Natural killer cell treated with Interleukin-12 subunit alpha and Interleukin-12 subunit beta and Interleukin-15 and Interleukin-18, amount 100 ng/mL, for 72 hours (primary cell): Measurements from ENCODE around the gene APOH. TPM values are rescaled to one million over a fixed set of nuclear protein-coding genes. Genes with fewer than 3 reads are reported as not detected.

Experiments used
- ATAC-seq, 2 donors: fragments of 150-1000 bp; cut with Tn5 transposase in 1 of 2; sonication (Bioruptor Pico), chemical (Tn5 transposase) in 1 of 2; 2 replicates each; pipeline ENCODE4 v1.10.0; 2021
- DNase-seq: peaks from one replicate; pipeline ENCODE4 v3.0.0; 2022; ENCODE audit warnings: low spot score
- H3K27ac Mint-ChIP-seq, 2 donors: 1 replicate in 1 of 2; 2 replicates in 1 of 2; pipeline ENCODE4 v1.8.0; 2022; ENCODE audit warnings: mixed read lengths in 2 of 2, mild to moderate bottlenecking in 1 of 2, moderate library complexity in 1 of 2
- H3K27me3 Mint-ChIP-seq, 2 donors: 1 replicate in 1 of 2; 2 replicates in 1 of 2; pipeline ENCODE4 v1.8.0; 2022; ENCODE audit warnings: mixed read lengths in 2 of 2
- H3K36me3 Mint-ChIP-seq: one replicate; pipeline ENCODE4 v1.8.0; 2022; ENCODE audit warnings: mixed read lengths
- H3K4me1 Mint-ChIP-seq, 2 donors: 1 replicate in 1 of 2; 2 replicates in 1 of 2; pipeline ENCODE4 v1.8.0; 2022; ENCODE audit warnings: low read depth in 2 of 2, mixed read lengths in 2 of 2, mild to moderate bottlenecking in 1 of 2
- H3K4me3 Mint-ChIP-seq: one replicate; pipeline ENCODE4 v1.8.0; 2022; ENCODE audit warnings: mixed read lengths
- H3K9me3 Mint-ChIP-seq: 2 replicates; pipeline ENCODE4 v1.8.0; 2022; ENCODE audit warnings: mixed read lengths
- total RNA-seq, 2 donors: library from RNA; stranded (reverse); gene quantifications; one replicate each; pipeline ENCODE4 v1.2.3, GENCODE V29; 2022

APOH gene
- total RNA-seq, 2 donors from 2014 or later, result not detected

- Mint-ChIP-seq H3K9me3 (no peaks in the 10 kb centered on the region), H3K4me1 (no peaks in the 10 kb centered on the region), H3K27ac (no peak overlapping the region), H3K4me3 (no peak overlapping the region), H3K27me3 (peaks cover 24 to 47% of the 10 kb centered on the region in 2 donors), H3K36me3 (no peaks in the 10 kb centered on the region)
- DNase-seq (no peak), ATAC-seq (no peak)
These were observed 1.8 kb downstream of the APOH start for GRCh38 chr17:66227212-66228045.

GRCh38 chr17:66222798-66223350 is 6.3 kb downstream of the APOH start:
- Mint-ChIP-seq H3K9me3 (no peaks in the 10 kb centered on the region), H3K4me1 (no peaks in the 10 kb centered on the region), H3K27ac (no peak overlapping the region), H3K36me3 (no peaks in the 10 kb centered on the region), H3K27me3 (peaks cover 29 to 39% of the 10 kb centered on the region in 2 donors), H3K4me3 (no peak overlapping the region)
- ATAC-seq (no peak), DNase-seq (no peak)

GRCh38 chr17:66221755-66222530 is 7.3 kb downstream of the APOH start:
- no peak overlapping the region for H3K4me3 Mint-ChIP-seq
- H3K27me3 Mint-ChIP-seq, result peaks cover 25 to 33% of the 10 kb centered on the region in 2 donors
- H3K9me3 Mint-ChIP-seq, result no peaks in the 10 kb centered on the region
- H3K4me1 Mint-ChIP-seq, result no peaks in the 10 kb centered on the region
- no peak overlapping the region for H3K27ac Mint-ChIP-seq
- no peak for ATAC-seq
- no peak for DNase-seq
- no peaks in the 10 kb centered on the region for H3K36me3 Mint-ChIP-seq

- H3K9me3 Mint-ChIP-seq, result no peaks in the 10 kb centered on the region
- ATAC-seq, result no peak
- H3K27ac Mint-ChIP-seq, result no peak overlapping the region
- H3K4me1 Mint-ChIP-seq, result no peaks in the 10 kb centered on the region
- DNase-seq, result no peak
- H3K27me3 Mint-ChIP-seq, result peaks cover 27 to 33% of the 10 kb centered on the region in 2 donors
- H3K4me3 Mint-ChIP-seq, result no peak overlapping the region
- no peaks in the 10 kb centered on the region for H3K36me3 Mint-ChIP-seq
These were observed 7.9 kb downstream of the APOH start for GRCh38 chr17:66221343-66221742.

- Mint-ChIP-seq H3K4me1 (no peaks in the 10 kb centered on the region), H3K27ac (no peak overlapping the region), H3K36me3 (no peaks in the 10 kb centered on the region), H3K4me3 (no peak overlapping the region), H3K9me3 (no peaks in the 10 kb centered on the region), H3K27me3 (peaks cover 33 to 37% of the 10 kb centered on the region in 2 donors)
- DNase-seq (no peak), ATAC-seq (no peak)
These were observed 9.0 kb downstream of the APOH start for GRCh38 chr17:66220079-66220835.

- DNase-seq, result no peak
- Mint-ChIP-seq H3K27me3 (peaks cover 29 to 49% of the 10 kb centered on the region in 2 donors), H3K27ac (no peak overlapping the region), H3K9me3 (no peaks in the 10 kb centered on the region), H3K4me1 (no peaks in the 10 kb centered on the region), H3K4me3 (no peak overlapping the region), H3K36me3 (no peaks in the 10 kb centered on the region)
- ATAC-seq, result no peak
These were observed 13.7 kb downstream of the APOH start for GRCh38 chr17:66215529-66215911.

GRCh38 chr17:66214884-66215528 is 14.2 kb downstream of the APOH start:
- no peaks in the 10 kb centered on the region for H3K36me3 Mint-ChIP-seq
- no peak for ATAC-seq
- no peak overlapping the region for H3K27ac Mint-ChIP-seq
- DNase-seq, result no peak
- no peak overlapping the region for H3K4me3 Mint-ChIP-seq
- no peaks in the 10 kb centered on the region for H3K9me3 Mint-ChIP-seq
- no peaks in the 10 kb centered on the region for H3K4me1 Mint-ChIP-seq
- H3K27me3 Mint-ChIP-seq, result peaks cover 29 to 49% of the 10 kb centered on the region in 2 donors

GRCh38 chr17:66211047-66211810 is 18.0 kb downstream of the APOH start:
- ATAC-seq (no peak), DNase-seq (no peak)
- Mint-ChIP-seq H3K27ac (no peak overlapping the region), H3K4me1 (no peaks in the 10 kb centered on the region), H3K9me3 (no peaks in the 10 kb centered on the region), H3K4me3 (no peak overlapping the region), H3K27me3 (peaks cover 25 to 43% of the 10 kb centered on the region in 2 donors), H3K36me3 (no peaks in the 10 kb centered on the region)

GRCh38 chr17:66210208-66210574 is 19.0 kb downstream of the APOH start:
- no peak overlapping the region for H3K4me3 Mint-ChIP-seq
- no peaks in the 10 kb centered on the region for H3K4me1 Mint-ChIP-seq
- no peaks in the 10 kb centered on the region for H3K36me3 Mint-ChIP-seq
- peaks cover 17 to 36% of the 10 kb centered on the region in 2 donors for H3K27me3 Mint-ChIP-seq
- DNase-seq, result no peak
- H3K27ac Mint-ChIP-seq, result no peak overlapping the region
- no peaks in the 10 kb centered on the region for H3K9me3 Mint-ChIP-seq
- no peak for ATAC-seq

GRCh38 chr17:66207936-66208335 is 21.3 kb downstream of the APOH start:
- no peaks in the 10 kb centered on the region for H3K9me3 Mint-ChIP-seq
- DNase-seq, result no peak

GRCh38 chr17:66203274-66204015 is 25.8 kb downstream of the APOH start:
- peak in 1 of 2 donors; percentile 11 for ATAC-seq
- no peak overlapping the region for H3K27ac Mint-ChIP-seq
- H3K4me1 Mint-ChIP-seq, result peaks cover 0 to 7% of the 10 kb centered on the region in 2 donors
- no peaks in the 10 kb centered on the region for H3K9me3 Mint-ChIP-seq
- no peaks in the 10 kb centered on the region for H3K36me3 Mint-ChIP-seq
- no peak for DNase-seq
- no peak overlapping the region for H3K4me3 Mint-ChIP-seq
- H3K27me3 Mint-ChIP-seq, result no peaks in the 10 kb centered on the region

More at GRCh38 chr17:66207936-66208335, 21.3 kb downstream of the APOH start:
- Mint-ChIP-seq H3K4me1 (no peaks in the 10 kb centered on the region), H3K36me3 (no peaks in the 10 kb centered on the region), H3K27me3 (peaks cover 11 to 20% of the 10 kb centered on the region in 2 donors), H3K27ac (no peak overlapping the region), H3K4me3 (no peak overlapping the region)
- ATAC-seq, result no peak

GRCh38 chr17:66200685-66201092 is 28.5 kb downstream of the APOH start:
- H3K9me3 Mint-ChIP-seq, result no peaks in the 10 kb centered on the region
- no peaks in the 10 kb centered on the region for H3K36me3 Mint-ChIP-seq
- H3K27ac Mint-ChIP-seq, result no peak overlapping the region
- ATAC-seq, result no peak
- no peaks in the 10 kb centered on the region for H3K27me3 Mint-ChIP-seq
- no peak overlapping the region for H3K4me3 Mint-ChIP-seq
- peaks cover 0 to 7% of the 10 kb centered on the region in 2 donors for H3K4me1 Mint-ChIP-seq
- DNase-seq, result no peak
